Activated CD4-positive, alpha-beta T cell treated with anti-CD3 and anti-CD28 coated beads, Interleukin-2, Interleukin-4, amounts not matched to agents 100 ng/mL and 50 ng/mL, durations not matched to agents 16 hours and 8 hours (primary cell): ENCODE measurements around the gene CHIC2.
"Not testable (repeated sequence)": the region's sequence is repeated elsewhere in the genome, so short reads cannot be mapped to it uniquely, and the experiment has no call there.

Experiments used
- DNase-seq: peaks from one replicate; pipeline ENCODE4 v3.0.0-alpha.2; 2020; ENCODE audit warnings: low spot score

Gene CHIC2

GRCh38 chr4:54061067-54061466, 3.3 kb downstream of the CHIC2 start:
- no peak for DNase-seq

DNA sequence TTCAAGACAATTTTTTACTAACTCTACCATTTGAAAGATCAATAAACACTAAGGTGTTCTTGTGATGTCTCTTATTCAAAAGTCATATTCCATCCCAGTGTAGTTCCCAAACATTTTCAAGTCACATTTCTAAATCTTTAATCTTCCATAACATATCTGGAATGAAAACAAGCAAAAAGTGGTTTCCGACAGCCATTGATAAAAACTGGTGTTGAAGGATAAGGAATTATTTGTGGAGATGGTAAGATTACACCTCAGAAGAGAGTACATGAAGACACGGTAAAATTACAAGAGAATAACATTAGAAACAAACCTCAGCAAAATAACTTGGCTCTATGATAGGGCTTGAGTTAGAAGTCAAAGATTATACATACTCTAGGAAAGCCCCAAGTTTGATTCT, 4.3 kb downstream of the CHIC2 start:
- no peak for DNase-seq

GRCh38 chr4:54058171-54058570, 6.2 kb downstream of the CHIC2 start:
- DNase-seq: peak; percentile 49

GRCh38 chr4:54056360-54056759, 8.0 kb downstream of the CHIC2 start:
- no peak for DNase-seq

GRCh38 chr4:54055494-54055893, 8.9 kb downstream of the CHIC2 start:
- DNase-seq: no peak

GRCh38 chr4:54054501-54054900, 9.9 kb downstream of the CHIC2 start:
- no peak for DNase-seq

DNA sequence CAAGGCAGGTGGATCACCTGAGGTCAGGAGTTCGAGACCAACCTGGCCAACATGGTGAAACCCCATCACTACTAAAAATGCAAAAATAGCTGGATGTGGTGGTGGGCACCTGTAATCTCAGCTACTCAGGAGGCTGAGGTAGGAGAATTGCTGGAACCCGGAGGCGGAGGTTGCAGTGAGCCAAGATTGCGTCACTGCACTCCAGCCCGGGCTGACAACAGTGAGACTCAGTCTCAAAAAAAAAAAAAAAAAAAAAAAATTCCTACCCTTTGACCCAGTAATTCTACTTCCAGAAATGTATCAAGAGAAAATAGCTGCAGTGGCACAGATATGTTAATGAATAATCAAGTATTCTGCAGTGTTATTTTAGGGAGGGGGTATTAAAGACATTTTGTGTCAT, 11.1 kb downstream of the CHIC2 start:
- not testable (repeated sequence) for DNase-seq

DNA sequence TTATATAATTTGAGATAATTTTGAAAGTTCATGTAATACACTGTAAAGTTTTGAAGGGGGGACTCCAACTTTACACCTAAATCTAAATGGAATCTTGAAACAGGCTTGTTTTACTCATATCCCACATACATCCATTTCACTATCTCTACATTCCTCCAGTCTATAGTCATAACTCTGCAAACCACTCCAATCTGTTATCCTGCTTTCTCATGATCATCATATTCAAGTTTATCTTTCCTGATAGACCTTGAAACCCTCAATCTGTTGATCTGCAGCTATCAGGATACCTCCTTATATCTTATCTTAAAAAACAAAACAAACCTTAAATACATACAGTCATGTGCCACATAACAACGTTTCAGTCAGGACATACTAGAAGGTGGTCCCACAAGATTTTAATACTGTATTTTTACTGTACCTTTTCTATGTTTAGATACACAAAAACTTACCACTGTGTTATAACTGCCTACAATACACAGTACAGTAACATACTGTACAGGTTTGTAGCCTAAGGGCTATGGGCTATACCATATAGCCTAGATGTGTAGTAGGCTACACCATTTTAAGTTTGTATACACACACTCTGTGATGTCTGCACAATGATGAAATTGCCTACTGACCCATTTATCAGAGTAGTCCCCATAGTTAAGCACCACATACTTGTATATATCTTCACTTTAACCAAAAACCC, 14.0 kb downstream of the CHIC2 start:
- no peak for DNase-seq

- not testable (repeated sequence) for DNase-seq
Observed at GRCh38 chr4:54043630-54044029, 20.8 kb downstream of the CHIC2 start.

GRCh38 chr4:54041933-54042332, 22.5 kb downstream of the CHIC2 start:
- DNase-seq: no peak

GRCh38 chr4:54041100-54041499, 23.3 kb downstream of the CHIC2 start:
- no peak for DNase-seq

DNA sequence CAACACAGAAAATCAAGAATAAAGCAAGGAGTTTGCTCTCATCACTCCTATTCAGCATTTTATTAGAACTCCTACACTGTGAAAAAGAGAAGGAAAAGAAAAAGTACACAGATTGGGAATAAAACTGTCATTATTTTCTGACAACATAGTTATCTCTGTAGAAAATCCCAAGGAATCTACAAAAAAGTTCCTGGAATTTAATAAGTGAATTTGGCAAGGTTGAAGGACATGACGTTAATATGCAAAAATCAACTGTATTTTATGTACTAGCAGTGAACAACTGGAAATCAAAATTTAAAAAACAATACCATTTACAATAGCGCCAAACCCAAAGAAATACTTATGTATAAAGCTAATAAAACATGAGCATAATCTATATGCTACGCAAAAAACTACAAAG, 26.3 kb downstream of the CHIC2 start:
- DNase-seq: no peak

DNA sequence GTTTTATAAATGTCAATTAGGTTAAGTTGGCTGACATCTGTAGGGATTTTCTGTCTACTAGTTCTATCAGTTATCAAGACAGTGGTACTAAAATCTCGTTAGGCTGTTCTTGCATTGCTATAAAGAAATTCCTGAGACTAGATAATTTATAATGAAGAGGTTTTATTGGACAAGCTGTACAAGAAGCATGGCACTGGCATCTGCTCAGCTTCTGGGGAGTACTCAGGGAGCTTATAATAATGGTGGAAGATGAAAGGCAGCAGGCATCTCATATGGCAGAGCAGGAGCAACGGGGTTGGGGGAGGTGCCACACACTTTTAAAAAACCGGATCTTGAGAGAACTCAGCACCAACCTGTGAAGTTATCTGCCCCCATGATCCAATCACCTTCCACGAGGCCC, 28.2 kb downstream of the CHIC2 start:
- no peak for DNase-seq

GRCh38 chr4:54032558-54033135, 31.8 kb downstream of the CHIC2 start:
- DNase-seq: no peak

DNA sequence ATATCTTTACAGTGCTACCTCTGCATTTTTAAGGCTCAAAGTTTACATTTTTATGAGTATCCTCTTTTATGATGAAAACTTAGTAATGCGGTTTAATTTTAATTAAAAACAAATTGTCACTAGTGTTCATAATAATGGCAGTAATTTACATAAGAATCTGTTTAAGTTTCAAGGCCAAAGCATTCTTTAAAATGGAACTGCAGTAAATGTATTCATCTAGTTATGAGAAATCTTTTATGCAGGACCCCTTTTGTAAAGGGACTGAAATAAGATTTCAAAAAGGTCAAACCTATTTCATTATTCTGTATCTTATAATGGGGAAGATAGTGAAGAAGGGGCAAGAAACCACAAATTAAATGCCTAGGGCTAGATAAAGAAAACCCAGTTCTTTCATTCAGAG, 37.1 kb downstream of the CHIC2 start:
- DNase-seq: no peak

- DNase-seq: no peak
Observed at GRCh38 chr4:54025582-54025981, 38.8 kb downstream of the CHIC2 start.

DNA sequence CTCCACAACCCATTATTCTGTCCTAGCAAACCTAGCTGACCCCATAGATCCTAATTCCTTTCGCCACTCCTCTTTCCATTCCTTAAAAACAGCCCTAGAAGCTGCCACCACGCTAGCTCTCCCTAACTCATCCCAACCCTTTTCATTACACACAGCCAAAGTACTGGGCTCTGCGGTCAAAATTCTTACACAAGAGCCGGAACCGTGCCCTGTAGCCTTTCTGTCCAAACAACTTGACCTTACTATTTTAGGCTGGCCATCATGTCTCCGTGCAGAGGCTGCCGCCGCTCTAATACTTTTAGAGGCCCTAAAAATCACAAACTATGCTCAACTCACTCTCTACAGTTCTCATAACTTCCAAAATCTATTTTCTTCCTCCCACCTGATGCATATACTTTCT, 41.4 kb downstream of the CHIC2 start:
- DNase-seq: not testable (repeated sequence)

- no peak for DNase-seq
Observed at GRCh38 chr4:54017974-54018373, 46.4 kb downstream of the CHIC2 start.

- DNase-seq: no peak
Observed at GRCh38 chr4:54017308-54017707, 47.1 kb downstream of the CHIC2 start.

- no peak for DNase-seq
Observed at GRCh38 chr4:54016504-54016903, 47.9 kb downstream of the CHIC2 start.

- no peak for DNase-seq
Observed at GRCh38 chr4:54015423-54016030, 48.9 kb downstream of the CHIC2 start.

DNA sequence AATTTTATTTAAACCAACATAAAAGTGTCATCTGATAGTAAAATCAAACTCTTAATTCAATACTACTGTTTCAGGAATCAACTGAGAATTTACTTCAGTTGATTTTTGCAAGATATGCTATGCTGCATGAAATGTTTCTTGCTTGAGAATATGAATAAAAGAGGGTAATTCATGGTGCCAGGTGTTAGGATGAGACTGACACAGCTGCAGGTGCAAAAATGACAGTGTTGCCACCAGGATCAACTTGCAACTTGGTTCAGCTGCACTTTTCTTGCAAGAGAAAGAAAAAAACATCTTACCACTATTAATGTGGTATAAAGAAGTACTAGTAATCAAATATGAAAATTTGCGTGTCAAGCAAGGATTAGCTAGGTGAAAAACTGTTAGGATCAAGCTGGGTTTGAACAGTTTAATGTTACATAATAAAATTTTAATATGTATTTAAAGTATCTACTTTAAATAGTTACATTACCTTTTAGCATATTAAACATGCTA, 49.7 kb downstream of the CHIC2 start:
- no peak for DNase-seq

GRCh38 chr4:54011201-54011600, 53.2 kb downstream of the CHIC2 start:
- DNase-seq: no peak

DNA sequence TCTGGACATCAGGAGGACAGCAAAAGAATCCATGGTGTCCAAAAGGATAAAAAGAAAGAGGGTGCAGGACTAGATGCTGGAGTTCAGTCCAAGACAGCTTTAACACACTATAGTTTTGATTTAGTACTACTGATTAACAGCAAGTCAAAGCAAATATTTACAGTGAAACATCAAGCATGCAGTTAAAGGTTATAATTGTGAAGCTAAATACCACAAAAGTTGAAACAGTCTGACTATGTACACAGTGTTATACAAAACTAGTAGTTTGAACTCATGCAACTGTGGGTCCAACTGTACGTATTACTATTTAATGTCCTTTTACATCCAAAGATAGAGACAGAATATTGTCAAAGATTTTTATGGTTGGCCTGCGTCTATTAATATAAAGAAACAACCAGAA, 57.6 kb downstream of the CHIC2 start:
- DNase-seq: no peak
